ENCODE data around the gene FBRSL1. TPM values are rescaled to one million over a fixed set of nuclear protein-coding genes. Genes with fewer than 3 reads are reported as not detected.

Gene FBRSL1
- total and polyA plus RNA-seq, 9 of the 15 experiments (the other 6 are each of a cell fraction or from before 2014, with no cell fraction given), result 0.24 to 129 (median 7.3) TPM

DNA sequence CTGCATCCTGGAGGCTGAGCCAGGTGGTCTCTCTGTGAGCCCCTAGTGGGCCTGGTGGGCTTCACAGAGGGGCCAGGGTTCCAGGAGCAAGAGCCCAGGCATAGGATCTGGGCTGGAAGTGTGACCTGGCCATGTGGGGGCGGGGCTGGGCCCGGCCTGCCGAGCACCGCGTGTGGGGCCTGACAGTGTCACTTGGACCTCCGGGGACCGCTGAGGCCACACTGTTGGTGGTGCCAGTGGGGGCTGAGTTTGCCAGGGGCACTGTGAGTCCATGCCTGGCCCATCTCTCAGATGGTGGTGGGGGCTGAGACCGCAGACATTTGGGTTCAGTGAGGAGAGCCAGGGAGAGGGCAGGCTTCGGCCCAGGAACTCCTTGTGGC, 5.2 kb downstream of the FBRSL1 start:
- Histone ChIP-seq H4K20me1 (replicated peaks; ENCODE audit: control insufficient read depth, insufficient read depth, low read length) (peaks cover 90% of the 10 kb centered on the region), H2AFZ (ENCODE audit: low read depth, low read length) (no peak overlapping the region), H3K4me2 (ENCODE audit: insufficient read depth, low read length) (peak overlapping the region; percentile 79; the same call in 1 of the 2 replicates), H3K27ac (ENCODE audit: extremely low read depth, low read depth, low read length) (no peak overlapping the region; the same call in 2 of the 3 replicates), H3K27me3 (ENCODE audit: control insufficient read depth in 2 of 2, insufficient read depth in 2 of 2, low read length in 2 of 2) (no peaks in the 10 kb centered on the region), H3K79me2 (ENCODE audit: control insufficient read depth, insufficient read depth, low read length) (peaks cover 99% of the 10 kb centered on the region), H3K9me3 (replicated peaks; ENCODE audit: control insufficient read depth, insufficient read depth, low read depth, low read length) (no peaks in the 10 kb centered on the region), H3K36me3 (ENCODE audit: control insufficient read depth, insufficient read depth, low read length) (peaks cover 33% of the 10 kb centered on the region; the same call in 2 of the 3 replicates), H3K4me1 (replicated peaks in 1 of 2; ENCODE audit: control insufficient read depth in 2 of 2, insufficient read depth in 2 of 2, low read length in 2 of 2) (peaks cover 35 to 99% of the 10 kb centered on the region in 2 experiments; a peak in 4 of 5 replicates), H3K4me3 (no peak overlapping the region), H3K9ac (ENCODE audit: insufficient read depth in 1 of 2, low read depth in 2 of 2, low read length in 2 of 2) (peak overlapping the region in 1 of 2 experiments; percentile 88; a peak in 2 of 4 replicates), H3K9me1 (ENCODE audit: control insufficient read depth, insufficient read depth, low read length) (peaks cover 30% of the 10 kb centered on the region)
- DNase-seq (ENCODE audit: extremely low read depth in 1 of 4, low spot score in 3 of 4), result no peak
- TF ChIP-seq POLR2G (IDR thresholded peaks at IDR 0.05; ENCODE audit: low read depth, low read length), result 0 out of 2 replicates have a peak, but pooled peaks have one; percentile 17
- no peak for TF ChIP-seq SRSF7 (optimal IDR thresholded peaks at IDR 0.05; ENCODE audit: low read depth, low read length)
- TF ChIP-seq HCFC1 (IDR thresholded peaks at IDR 0.05; ENCODE audit: low read depth, low read length), result no peak
- WGBS (ENCODE audit: insufficient coverage, low coverage, missing lambda C conversion rate), result 52% methylated on average over 9 of the region's 9 CpGs
- no TSS peak for BruUV-seq (replicated peaks)
- in situ Hi-C loops (cut with MboI), result no loop called here
- peak; percentile 6 for FAIRE-seq
- intact Hi-C loops (cut with micrococcal nuclease), result no loop called here
- POLR2A ChIA-PET, result interaction anchor here (1.1 to 2.6 kb wide), 2 partner anchors 9 to 29 kb away, joined by 3 to 10 read pairs; no protein-coding TSS in a partner anchor
- no peak for ATAC-seq
- CTCF ChIA-PET (ENCODE audit: low intra/inter-chr PET ratio), result interaction anchor here (0.6 kb wide), 1 partner anchor 28 kb away, joined by 3 read pairs; no protein-coding TSS in a partner anchor

DNA sequence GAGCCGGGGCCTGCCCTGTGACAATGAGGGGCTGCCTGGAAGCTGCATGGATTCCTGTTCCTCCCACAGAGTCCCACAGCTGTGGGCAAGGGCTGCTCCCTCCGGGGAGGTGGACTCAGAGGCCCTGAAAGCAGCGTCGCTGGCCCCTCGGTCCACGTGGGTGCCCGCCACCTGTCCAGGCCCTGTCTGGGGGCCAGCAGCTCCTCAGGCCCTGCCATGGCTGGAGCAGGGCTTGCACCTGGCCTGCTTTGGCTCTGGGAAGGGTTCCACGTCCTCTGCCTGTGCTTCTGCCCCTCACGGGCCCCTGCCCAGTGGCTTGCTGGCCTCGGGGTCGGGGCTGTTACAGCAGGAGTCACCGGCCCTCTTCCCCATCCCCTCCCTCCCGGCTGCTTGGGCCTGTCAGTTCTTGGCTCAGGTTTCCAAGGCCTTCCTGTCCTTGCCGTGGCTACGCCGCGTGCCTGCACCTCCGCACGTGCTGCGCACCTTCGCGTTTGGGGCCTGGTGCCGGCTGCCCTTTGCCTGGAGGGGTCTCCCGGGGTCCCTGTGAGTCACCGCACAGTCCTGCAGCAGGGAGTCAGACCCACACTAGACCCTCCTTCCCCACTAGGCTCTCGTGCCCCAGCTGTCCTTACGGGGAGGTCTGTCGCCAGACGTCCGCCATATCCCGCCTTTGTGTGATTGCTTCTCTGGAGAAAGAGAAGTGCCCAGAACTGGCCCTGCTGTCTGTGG, 5.8 kb downstream of the FBRSL1 start:
- peaks cover 33% of the 10 kb centered on the region; the same call in 2 of the 3 replicates for H3K36me3 ChIP-seq (ENCODE audit: control insufficient read depth, insufficient read depth, low read length)
- in situ Hi-C loops (cut with MboI), result no loop called here
- no peak overlapping the region for H3K4me2 ChIP-seq (ENCODE audit: insufficient read depth, low read length)
- H3K9ac ChIP-seq (ENCODE audit: insufficient read depth in 1 of 2, low read depth in 2 of 2, low read length in 2 of 2), result peak overlapping the region in 1 of 2 experiments; percentile 88; a peak in 2 of 4 replicates
- no peak for ATAC-seq
- no peak overlapping the region for H2AFZ ChIP-seq (ENCODE audit: low read depth, low read length)
- H3K9me3 ChIP-seq (replicated peaks; ENCODE audit: control insufficient read depth, insufficient read depth, low read depth, low read length), result no peaks in the 10 kb centered on the region
- no peak for DNase-seq (ENCODE audit: extremely low read depth in 1 of 4, low spot score in 3 of 4)
- peaks cover 37 to 100% of the 10 kb centered on the region in 2 experiments; a peak in 4 of 5 replicates for H3K4me1 ChIP-seq (replicated peaks in 1 of 2; ENCODE audit: control insufficient read depth in 2 of 2, insufficient read depth in 2 of 2, low read length in 2 of 2)
- H3K27me3 ChIP-seq (ENCODE audit: control insufficient read depth in 2 of 2, insufficient read depth in 2 of 2, low read length in 2 of 2), result no peaks in the 10 kb centered on the region
- H4K20me1 ChIP-seq (replicated peaks; ENCODE audit: control insufficient read depth, insufficient read depth, low read length), result peaks cover 95% of the 10 kb centered on the region
- H3K9me1 ChIP-seq (ENCODE audit: control insufficient read depth, insufficient read depth, low read length), result peaks cover 30% of the 10 kb centered on the region
- WGBS (ENCODE audit: insufficient coverage, low coverage, missing lambda C conversion rate), result 79% methylated on average over 24 of the region's 31 CpGs
- POLR2A ChIA-PET, result interaction anchor here (0.5 to 2.6 kb wide), 2 partner anchors 8 to 53 kb away, joined by 3 to 10 read pairs; no protein-coding TSS in a partner anchor
- H3K79me2 ChIP-seq (ENCODE audit: control insufficient read depth, insufficient read depth, low read length), result peaks cover 100% of the 10 kb centered on the region
- CTCF ChIA-PET (ENCODE audit: low intra/inter-chr PET ratio), result interaction anchor here (0.6 kb wide), 1 partner anchor 28 kb away, joined by 3 read pairs; no protein-coding TSS in a partner anchor
- H3K27ac ChIP-seq (ENCODE audit: extremely low read depth, low read depth, low read length), result no peak overlapping the region
- FAIRE-seq, result no peak
- intact Hi-C loops (cut with micrococcal nuclease), result no loop called here
- H3K4me3 ChIP-seq, result no peak overlapping the region
- no TSS peak for BruUV-seq (replicated peaks)
- TF ChIP-seq, protein P1, sequence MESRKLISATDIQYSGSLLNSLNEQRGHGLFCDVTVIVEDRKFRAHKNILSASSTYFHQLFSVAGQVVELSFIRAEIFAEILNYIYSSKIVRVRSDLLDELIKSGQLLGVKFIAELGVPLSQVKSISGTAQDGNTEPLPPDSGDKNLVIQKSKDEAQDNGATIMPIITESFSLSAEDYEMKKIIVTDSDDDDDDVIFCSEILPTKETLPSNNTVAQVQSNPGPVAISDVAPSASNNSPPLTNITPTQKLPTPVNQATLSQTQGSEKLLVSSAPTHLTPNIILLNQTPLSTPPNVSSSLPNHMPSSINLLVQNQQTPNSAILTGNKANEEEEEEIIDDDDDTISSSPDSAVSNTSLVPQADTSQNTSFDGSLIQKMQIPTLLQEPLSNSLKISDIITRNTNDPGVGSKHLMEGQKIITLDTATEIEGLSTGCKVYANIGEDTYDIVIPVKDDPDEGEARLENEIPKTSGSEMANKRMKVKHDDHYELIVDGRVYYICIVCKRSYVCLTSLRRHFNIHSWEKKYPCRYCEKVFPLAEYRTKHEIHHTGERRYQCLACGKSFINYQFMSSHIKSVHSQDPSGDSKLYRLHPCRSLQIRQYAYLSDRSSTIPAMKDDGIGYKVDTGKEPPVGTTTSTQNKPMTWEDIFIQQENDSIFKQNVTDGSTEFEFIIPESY (CRISPR knock-in tag; IDR thresholded peaks at IDR 0.05), result peak; percentile 59; the same call in 1 of the 2 replicates
- TF ChIP-seq, protein P2, sequence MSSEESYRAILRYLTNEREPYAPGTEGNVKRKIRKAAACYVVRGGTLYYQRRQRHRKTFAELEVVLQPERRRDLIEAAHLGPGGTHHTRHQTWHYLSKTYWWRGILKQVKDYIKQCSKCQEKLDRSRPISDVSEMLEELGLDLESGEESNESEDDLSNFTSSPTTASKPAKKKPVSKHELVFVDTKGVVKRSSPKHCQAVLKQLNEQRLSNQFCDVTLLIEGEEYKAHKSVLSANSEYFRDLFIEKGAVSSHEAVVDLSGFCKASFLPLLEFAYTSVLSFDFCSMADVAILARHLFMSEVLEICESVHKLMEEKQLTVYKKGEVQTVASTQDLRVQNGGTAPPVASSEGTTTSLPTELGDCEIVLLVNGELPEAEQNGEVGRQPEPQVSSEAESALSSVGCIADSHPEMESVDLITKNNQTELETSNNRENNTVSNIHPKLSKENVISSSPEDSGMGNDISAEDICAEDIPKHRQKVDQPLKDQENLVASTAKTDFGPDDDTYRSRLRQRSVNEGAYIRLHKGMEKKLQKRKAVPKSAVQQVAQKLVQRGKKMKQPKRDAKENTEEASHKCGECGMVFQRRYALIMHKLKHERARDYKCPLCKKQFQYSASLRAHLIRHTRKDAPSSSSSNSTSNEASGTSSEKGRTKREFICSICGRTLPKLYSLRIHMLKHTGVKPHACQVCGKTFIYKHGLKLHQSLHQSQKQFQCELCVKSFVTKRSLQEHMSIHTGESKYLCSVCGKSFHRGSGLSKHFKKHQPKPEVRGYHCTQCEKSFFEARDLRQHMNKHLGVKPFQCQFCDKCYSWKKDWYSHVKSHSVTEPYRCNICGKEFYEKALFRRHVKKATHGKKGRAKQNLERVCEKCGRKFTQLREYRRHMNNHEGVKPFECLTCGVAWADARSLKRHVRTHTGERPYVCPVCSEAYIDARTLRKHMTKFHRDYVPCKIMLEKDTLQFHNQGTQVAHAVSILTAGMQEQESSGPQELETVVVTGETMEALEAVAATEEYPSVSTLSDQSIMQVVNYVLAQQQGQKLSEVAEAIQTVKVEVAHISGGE (CRISPR knock-in tag; IDR thresholded peaks at IDR 0.05), result no peak
- TF ChIP-seq RAD21 (CRISPR knock-in tag; conservative IDR thresholded peaks at IDR 0.05 in 1 of 2, IDR thresholded peaks at IDR 0.05 in 1 of 2), result no peak
